Stimulated activated CD8-positive, alpha-beta memory T cell treated with anti-CD3 and anti-CD28 coated beads, Interleukin-7, amount 100 ng/mL, for 48 hours (primary cell): Measurements from ENCODE around the gene CARMIL1.

Experiments used
- DNase-seq, 2 donors: peaks; one replicate each; pipeline ENCODE4 v3.0.0-alpha.2; 2020; ENCODE audit warnings: low read depth in 1 of 2; ENCODE audit errors: extremely low read depth in 1 of 2

The CARMIL1 gene

GRCh38 chr6:25307805-25308494, 28.8 kb downstream of the CARMIL1 start:
- DNase-seq: no peak

- no peak for DNase-seq
Observed at GRCh38 chr6:25309886-25310285, 30.7 kb downstream of the CARMIL1 start.

GRCh38 chr6:25311331-25311840, 32.2 kb downstream of the CARMIL1 start:
- DNase-seq: no peak

- DNase-seq: no peak
Observed at GRCh38 chr6:25312034-25312620, 33.0 kb downstream of the CARMIL1 start.

- DNase-seq: no peak
Observed at GRCh38 chr6:25312703-25313102, 33.5 kb downstream of the CARMIL1 start.

- no peak for DNase-seq
Observed at GRCh38 chr6:25314509-25315175, 35.5 kb downstream of the CARMIL1 start.

- DNase-seq: no peak
Observed at GRCh38 chr6:25315194-25316177, 36.3 kb downstream of the CARMIL1 start.

GRCh38 chr6:25316626-25317025, 37.5 kb downstream of the CARMIL1 start:
- DNase-seq: no peak

- DNase-seq: no peak
Observed at GRCh38 chr6:25318589-25318988, 39.4 kb downstream of the CARMIL1 start.

- no peak for DNase-seq
Observed at GRCh38 chr6:25320459-25320858, 41.3 kb downstream of the CARMIL1 start.

- no peak for DNase-seq
Observed at GRCh38 chr6:25322692-25323091, 43.5 kb downstream of the CARMIL1 start.

- no peak for DNase-seq
Observed at GRCh38 chr6:25324066-25324762, 45.0 kb downstream of the CARMIL1 start.

- DNase-seq: no peak
Observed at GRCh38 chr6:25326126-25326525, 47.0 kb downstream of the CARMIL1 start.

- no peak for DNase-seq
Observed at GRCh38 chr6:25326960-25327359, 47.8 kb downstream of the CARMIL1 start.

GRCh38 chr6:25327432-25327831, 48.3 kb downstream of the CARMIL1 start:
- DNase-seq: no peak

GRCh38 chr6:25329161-25329817, 50.1 kb downstream of the CARMIL1 start:
- DNase-seq: no peak

- no peak for DNase-seq
Observed at GRCh38 chr6:25329982-25330381, 50.8 kb downstream of the CARMIL1 start.

GRCh38 chr6:25330796-25331685, 51.9 kb downstream of the CARMIL1 start:
- DNase-seq: no peak

- no peak for DNase-seq
Observed at GRCh38 chr6:25332165-25332564, 53.0 kb downstream of the CARMIL1 start.
